Inflammatory macrophage treated with lipopolysaccharide for 4 hours (primary cell): ENCODE measurements around the gene KSR2.
"Not testable (repeated sequence)": the region's sequence is repeated elsewhere in the genome, so short reads cannot be mapped to it uniquely, and the experiment has no call there.

Experiments used
- DNase-seq: peaks from one replicate; pipeline ENCODE4 v3.0.0-alpha.2; 2020

Gene KSR2

GRCh38 chr12:117809509-117809908, 159.3 kb downstream of the KSR2 start:
- DNase-seq = no peak

GRCh38 chr12:117807946-117808345, 160.8 kb downstream of the KSR2 start:
- DNase-seq = no peak

- no peak for DNase-seq
These were observed 161.4 kb downstream of the KSR2 start for GRCh38 chr12:117807355-117807754.

GRCh38 chr12:117805865-117806264, 162.9 kb downstream of the KSR2 start:
- no peak for DNase-seq

GRCh38 chr12:117803001-117803400, 165.8 kb downstream of the KSR2 start:
- DNase-seq = no peak

GRCh38 chr12:117800711-117801110, 168.1 kb downstream of the KSR2 start:
- not testable (repeated sequence) for DNase-seq

- no peak for DNase-seq
These were observed 171.6 kb downstream of the KSR2 start for GRCh38 chr12:117797202-117797601.

- DNase-seq = no peak
These were observed 175.8 kb downstream of the KSR2 start for GRCh38 chr12:117792877-117793424.

- no peak for DNase-seq
These were observed 176.3 kb downstream of the KSR2 start for GRCh38 chr12:117792471-117792870.

GRCh38 chr12:117790948-117791347, 177.8 kb downstream of the KSR2 start:
- no peak for DNase-seq

- no peak for DNase-seq
These were observed 178.6 kb downstream of the KSR2 start for GRCh38 chr12:117790198-117790597.

GRCh38 chr12:117789195-117789912, 179.4 kb downstream of the KSR2 start:
- DNase-seq = no peak

GRCh38 chr12:117778656-117779055, 190.1 kb downstream of the KSR2 start:
- no peak for DNase-seq

- DNase-seq = no peak
These were observed 193.6 kb downstream of the KSR2 start for GRCh38 chr12:117774941-117775775.

- DNase-seq = no peak
These were observed 199.9 kb downstream of the KSR2 start for GRCh38 chr12:117768860-117769259.

GRCh38 chr12:117766008-117766407, 202.8 kb downstream of the KSR2 start:
- no peak for DNase-seq

- DNase-seq = no peak
These were observed 206.6 kb downstream of the KSR2 start for GRCh38 chr12:117762143-117762542.

- DNase-seq = no peak
These were observed 207.2 kb downstream of the KSR2 start for GRCh38 chr12:117761528-117762100.

- DNase-seq = no peak
These were observed 207.8 kb downstream of the KSR2 start for GRCh38 chr12:117760990-117761389.

- no peak for DNase-seq
These were observed 218.1 kb downstream of the KSR2 start for GRCh38 chr12:117750657-117751056.

GRCh38 chr12:117749431-117749830, 219.4 kb downstream of the KSR2 start:
- DNase-seq = no peak

- not testable (repeated sequence) for DNase-seq
These were observed 222.4 kb downstream of the KSR2 start for GRCh38 chr12:117746358-117746757.

GRCh38 chr12:117744418-117744817, 224.4 kb downstream of the KSR2 start:
- no peak for DNase-seq

- no peak for DNase-seq
These were observed 225.0 kb downstream of the KSR2 start for GRCh38 chr12:117743761-117744160.
